IPS DF 6.9 (cell line): Measurements from ENCODE around the gene ITPR1.

ENCODE experiments used
- DNase-seq: peaks from one replicate; pipeline ENCODE4 v3.0.0-alpha.2; 2013; ENCODE audit warnings: low read depth, low spot score
- H3K27ac ChIP-seq: one replicate; pipeline ENCODE4 v1.5.1; 2013; ENCODE audit warnings: low read length, control low read depth
- H3K27me3 ChIP-seq: 2 replicates; pipeline ENCODE4 v1.6.1; 2013; ENCODE audit warnings: mild to moderate bottlenecking, low read length; ENCODE audit not compliant: control insufficient read depth, insufficient read depth
- H3K36me3 ChIP-seq: 2 replicates; pipeline ENCODE4 v1.6.1; 2013; ENCODE audit warnings: low read length; ENCODE audit not compliant: control insufficient read depth, insufficient read depth
- H3K4me1 ChIP-seq: 2 replicates; pipeline ENCODE4 v1.6.1; 2013; ENCODE audit warnings: low read length; ENCODE audit not compliant: control insufficient read depth, insufficient read depth
- H3K4me3 ChIP-seq: 2 replicates; pipeline ENCODE4 v1.5.1; 2013; ENCODE audit warnings: mild to moderate bottlenecking, low read length
- H3K9me3 ChIP-seq: 2 replicates; pipeline ENCODE4 v1.6.1; 2013; ENCODE audit warnings: low read length, inconsistent platforms; ENCODE audit not compliant: control insufficient read depth, insufficient read depth
- WGBS: extraction: QIAGEN DNeasy Blood & Tissue Kit; methylation state at CpG from one replicate; pipeline ENCODE4 v1.1.7; 2013; ENCODE audit warnings: mixed read lengths, missing lambda C conversion rate; ENCODE audit not compliant: insufficient read length, insufficient coverage; 5-methylcytosine and 5-hydroxymethylcytosine counted together

ITPR1 gene

GRCh38 chr3:4698125-4698821 lies 205.1 kb downstream of the ITPR1 start:
- Histone ChIP-seq H3K36me3 (no peaks in the 10 kb centered on the region), H3K27me3 (no peaks in the 10 kb centered on the region), H3K4me1 (no peaks in the 10 kb centered on the region), H3K4me3 (no peak overlapping the region), H3K27ac (no peak overlapping the region), H3K9me3 (no peaks in the 10 kb centered on the region)
- WGBS: no CpG with 5 or more reads among the region's 3 CpGs
- no peak for DNase-seq

GRCh38 chr3:4703054-4703480 lies 209.9 kb downstream of the ITPR1 start:
- WGBS: no CpG with 5 or more reads among the region's 3 CpGs
- H3K27me3 ChIP-seq: no peaks in the 10 kb centered on the region
- H3K4me3 ChIP-seq: no peak overlapping the region
- H3K36me3 ChIP-seq: no peaks in the 10 kb centered on the region
- H3K27ac ChIP-seq: no peak overlapping the region
- no peak for DNase-seq
- no peaks in the 10 kb centered on the region for H3K9me3 ChIP-seq
- no peaks in the 10 kb centered on the region for H3K4me1 ChIP-seq

- Histone ChIP-seq H3K4me3 (no peak overlapping the region), H3K4me1 (no peaks in the 10 kb centered on the region), H3K9me3 (no peaks in the 10 kb centered on the region), H3K27ac (no peak overlapping the region), H3K27me3 (no peaks in the 10 kb centered on the region), H3K36me3 (no peaks in the 10 kb centered on the region)
- WGBS: no CpG with 5 or more reads among the region's 4 CpGs
- no peak for DNase-seq
Observed at GRCh38 chr3:4704552-4704951, 211.4 kb downstream of the ITPR1 start.

- no peak for DNase-seq
- no peaks in the 10 kb centered on the region for H3K36me3 ChIP-seq
- H3K27ac ChIP-seq: no peak overlapping the region
- no CpG with 5 or more reads among the region's 4 CpGs for WGBS
- H3K4me3 ChIP-seq: no peak overlapping the region
- no peaks in the 10 kb centered on the region for H3K27me3 ChIP-seq
- H3K4me1 ChIP-seq: no peaks in the 10 kb centered on the region; the same call in 1 of the 2 replicates
- no peaks in the 10 kb centered on the region for H3K9me3 ChIP-seq
Observed at GRCh38 chr3:4707324-4707723, 214.2 kb downstream of the ITPR1 start.

DNA sequence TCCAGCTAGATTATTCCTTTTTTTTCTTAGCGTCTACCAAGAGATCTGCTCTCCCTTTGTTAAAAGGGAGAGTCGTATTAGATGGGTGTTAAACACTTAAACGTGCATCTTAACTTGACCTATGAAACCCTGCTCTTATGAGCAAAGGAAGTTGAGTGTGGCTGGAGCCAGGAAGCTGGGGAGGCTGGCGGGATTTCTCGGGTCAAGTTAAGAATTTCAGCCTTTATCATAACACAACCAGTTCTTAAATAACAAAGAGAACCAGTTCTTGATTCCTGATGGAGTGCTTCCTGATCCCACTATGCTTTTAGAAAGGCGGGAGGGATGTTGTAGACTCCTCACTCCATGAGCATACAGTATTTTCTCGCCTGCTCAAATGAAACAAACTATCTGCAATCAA lies 215.1 kb downstream of the ITPR1 start:
- no CpG with 5 or more reads among the region's 7 CpGs for WGBS
- Histone ChIP-seq H3K4me3 (no peak overlapping the region), H3K4me1 (no peaks in the 10 kb centered on the region; the same call in 1 of the 2 replicates), H3K9me3 (no peaks in the 10 kb centered on the region), H3K36me3 (no peaks in the 10 kb centered on the region), H3K27ac (no peak overlapping the region), H3K27me3 (no peaks in the 10 kb centered on the region)
- DNase-seq: no peak

GRCh38 chr3:4709341-4709740 lies 216.2 kb downstream of the ITPR1 start:
- DNase-seq: no peak
- no peaks in the 10 kb centered on the region for H3K9me3 ChIP-seq
- no peaks in the 10 kb centered on the region for H3K27me3 ChIP-seq
- WGBS: no CpG with 5 or more reads among the region's 1 CpG
- H3K27ac ChIP-seq: no peak overlapping the region
- no peaks in the 10 kb centered on the region; the same call in 1 of the 2 replicates for H3K4me1 ChIP-seq
- H3K4me3 ChIP-seq: no peak overlapping the region
- no peaks in the 10 kb centered on the region for H3K36me3 ChIP-seq

DNA sequence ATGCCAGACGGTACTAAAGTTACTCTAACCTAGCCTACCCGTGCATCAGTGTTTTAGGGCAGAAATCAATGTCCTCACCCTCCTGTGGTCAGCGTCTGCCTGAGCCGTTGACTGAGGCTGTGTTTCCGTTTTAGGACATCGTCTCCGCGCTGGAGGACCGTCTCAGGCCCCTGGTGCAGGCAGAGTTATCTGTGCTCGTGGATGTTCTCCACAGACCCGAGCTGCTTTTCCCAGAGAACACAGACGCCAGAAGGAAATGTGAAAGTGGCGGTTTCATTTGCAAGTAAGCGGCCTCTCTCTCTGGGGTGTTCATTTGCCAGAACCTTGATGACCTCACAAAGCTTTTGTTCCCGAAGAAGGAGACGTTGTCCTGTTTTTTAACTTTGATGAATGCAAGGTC lies 217.0 kb downstream of the ITPR1 start:
- no peak overlapping the region for H3K4me3 ChIP-seq
- WGBS: no CpG with 5 or more reads among the region's 16 CpGs
- H3K27me3 ChIP-seq: no peaks in the 10 kb centered on the region
- no peaks in the 10 kb centered on the region; the same call in 1 of the 2 replicates for H3K4me1 ChIP-seq
- DNase-seq: no peak
- no peak overlapping the region for H3K27ac ChIP-seq
- H3K36me3 ChIP-seq: no peaks in the 10 kb centered on the region
- H3K9me3 ChIP-seq: no peaks in the 10 kb centered on the region

GRCh38 chr3:4711680-4711992 lies 218.5 kb downstream of the ITPR1 start:
- no peak for DNase-seq
- WGBS: no CpG with 5 or more reads among the region's 1 CpG
- H3K4me3 ChIP-seq: no peak overlapping the region
- H3K36me3 ChIP-seq: no peaks in the 10 kb centered on the region
- H3K27me3 ChIP-seq: no peaks in the 10 kb centered on the region
- H3K9me3 ChIP-seq: no peaks in the 10 kb centered on the region
- no peak overlapping the region for H3K27ac ChIP-seq
- H3K4me1 ChIP-seq: no peaks in the 10 kb centered on the region; the same call in 1 of the 2 replicates

DNA sequence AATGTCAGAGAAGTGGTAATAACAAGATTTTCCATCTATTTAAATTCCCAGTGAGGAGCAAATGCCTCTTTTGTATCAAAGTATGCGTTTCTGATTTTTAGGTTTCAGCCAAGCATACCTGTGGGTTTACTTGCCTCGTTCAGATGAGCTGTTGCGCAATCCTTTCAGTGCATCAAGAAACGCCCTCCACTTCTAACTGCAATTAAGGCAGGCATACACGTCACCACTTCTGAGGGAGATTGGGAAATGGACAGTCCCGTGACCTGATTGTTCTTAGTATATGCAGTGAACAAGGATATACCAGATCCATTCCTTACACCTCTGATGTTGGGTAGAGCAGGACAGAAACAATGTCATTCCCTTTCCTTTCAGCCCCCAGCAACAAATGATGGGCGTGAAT lies 219.0 kb downstream of the ITPR1 start:
- Histone ChIP-seq H3K36me3 (no peaks in the 10 kb centered on the region), H3K27ac (no peak overlapping the region), H3K4me1 (no peaks in the 10 kb centered on the region; the same call in 1 of the 2 replicates), H3K4me3 (no peak overlapping the region), H3K9me3 (no peaks in the 10 kb centered on the region), H3K27me3 (no peaks in the 10 kb centered on the region)
- no peak for DNase-seq
- WGBS: no CpG with 5 or more reads among the region's 7 CpGs

GRCh38 chr3:4714045-4714444 lies 220.9 kb downstream of the ITPR1 start:
- Histone ChIP-seq H3K27me3 (no peaks in the 10 kb centered on the region), H3K4me3 (no peak overlapping the region), H3K36me3 (no peaks in the 10 kb centered on the region), H3K27ac (no peak overlapping the region), H3K9me3 (no peaks in the 10 kb centered on the region), H3K4me1 (no peaks in the 10 kb centered on the region; the same call in 1 of the 2 replicates)
- no CpG with 5 or more reads among the region's 7 CpGs for WGBS
- no peak for DNase-seq

GRCh38 chr3:4716266-4716665 lies 223.1 kb downstream of the ITPR1 start:
- Histone ChIP-seq H3K4me1 (peaks cover 3% of the 10 kb centered on the region), H3K36me3 (no peaks in the 10 kb centered on the region), H3K9me3 (no peaks in the 10 kb centered on the region), H3K27ac (no peak overlapping the region), H3K27me3 (no peaks in the 10 kb centered on the region), H3K4me3 (no peak overlapping the region)
- DNase-seq: no peak
- no CpG with 5 or more reads among the region's 1 CpG for WGBS
